HG02623 (cell line): ENCODE measurements around the gene ARHGAP40.

Experiments
- ATAC-seq: cut with Tn5 transposase; IDR thresholded peaks from one replicate; pipeline ENCODE4 v1.9.1; 2021; ENCODE audit warnings: moderate library complexity; ENCODE audit not compliant: unreplicated experiment

ARHGAP40 gene

DNA sequence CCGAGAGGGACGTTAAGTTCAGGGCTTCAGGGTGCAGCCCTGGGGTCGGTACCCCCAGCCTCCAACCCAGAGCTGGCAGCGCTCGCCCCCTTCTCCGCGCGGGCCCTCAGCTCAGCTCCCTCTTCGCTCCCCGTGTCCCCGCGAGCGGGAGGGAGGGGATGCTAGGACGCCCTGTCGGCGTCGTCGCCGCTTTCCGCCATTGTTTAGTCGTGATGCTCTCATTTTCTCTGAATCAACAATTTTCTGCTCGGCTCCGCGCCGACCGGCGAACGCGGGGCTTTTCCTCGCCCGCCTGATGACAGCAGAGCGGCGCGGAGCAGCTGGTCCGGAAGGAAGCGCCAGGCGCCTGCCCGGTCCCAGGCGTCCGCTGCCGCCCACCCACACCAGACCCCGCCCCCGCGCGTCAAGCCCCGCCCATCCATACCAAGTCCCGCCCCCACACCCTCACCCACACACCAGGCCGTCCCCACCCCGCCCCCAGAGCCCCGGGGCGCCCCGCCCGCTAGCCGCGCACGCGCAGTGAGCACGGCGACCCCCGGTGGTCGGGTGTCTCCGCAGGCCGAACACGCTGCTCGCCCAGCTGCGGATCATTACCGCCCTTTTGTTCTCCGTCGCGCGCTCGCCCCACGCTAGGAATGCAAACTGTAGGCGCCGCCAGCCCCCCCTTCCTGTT, 72.6 kb downstream of the ARHGAP40 start:
- no peak for ATAC-seq

DNA sequence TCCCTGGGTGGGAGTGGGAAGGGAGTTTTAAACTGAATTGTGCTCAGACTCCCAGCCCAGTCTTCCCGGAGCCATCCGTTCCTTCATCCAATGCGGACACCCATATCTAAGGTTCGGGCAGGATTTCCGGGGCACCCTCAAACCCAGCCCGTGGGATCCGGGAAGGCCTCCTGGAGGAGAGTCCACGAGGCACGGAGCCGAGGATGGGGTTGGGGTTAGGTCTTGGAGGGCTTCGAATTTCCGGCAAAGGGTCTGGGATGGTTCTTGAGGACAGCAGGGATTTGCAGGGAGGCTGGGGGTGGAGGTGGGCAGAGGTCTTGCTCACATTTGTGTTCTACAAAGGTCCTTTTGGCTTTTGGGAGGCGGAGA, 73.1 kb downstream of the ARHGAP40 start:
- no peak for ATAC-seq

GRCh38 chr20:38676576-38676975, 75.0 kb downstream of the ARHGAP40 start:
- ATAC-seq: no peak

DNA sequence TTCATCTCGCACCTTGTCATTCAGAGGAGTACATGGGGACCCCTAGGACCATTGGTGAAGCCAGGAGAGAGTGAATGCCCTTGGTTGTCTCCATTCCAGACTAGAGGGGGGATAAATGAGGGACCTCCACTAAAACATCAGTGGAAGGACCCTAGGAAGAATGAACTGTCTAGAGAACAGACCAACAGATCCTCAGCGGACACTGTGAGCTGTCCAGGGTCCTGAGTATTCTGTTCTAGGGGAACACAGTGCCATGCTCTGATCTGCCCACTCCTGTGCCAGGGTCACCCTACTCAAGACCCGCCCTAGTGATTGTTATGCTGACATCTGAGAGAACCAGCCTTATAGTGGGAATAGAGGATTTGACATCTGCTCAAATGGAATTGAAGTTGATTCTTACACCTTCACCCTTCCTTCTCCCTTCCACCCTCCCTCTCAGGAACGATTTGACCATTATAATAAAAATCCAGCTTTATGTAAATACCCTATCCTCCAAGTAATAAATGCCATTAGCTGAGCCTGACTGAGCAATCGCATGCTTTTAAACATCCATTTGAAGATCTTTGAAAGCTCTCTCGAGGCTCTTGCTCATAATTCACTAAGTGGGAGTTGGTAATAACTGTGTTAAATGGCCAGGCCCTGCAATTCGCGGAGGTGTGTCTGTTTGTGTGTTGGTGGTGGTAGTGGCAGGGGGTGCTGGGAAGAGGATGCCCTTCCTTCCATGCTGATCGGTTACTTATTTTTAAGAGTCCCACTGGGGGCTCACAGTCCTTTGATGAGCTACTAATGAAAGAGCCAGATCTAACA, 79.1 kb downstream of the ARHGAP40 start:
- no peak for ATAC-seq

GRCh38 chr20:38685271-38685670, 83.7 kb downstream of the ARHGAP40 start:
- no peak for ATAC-seq

DNA sequence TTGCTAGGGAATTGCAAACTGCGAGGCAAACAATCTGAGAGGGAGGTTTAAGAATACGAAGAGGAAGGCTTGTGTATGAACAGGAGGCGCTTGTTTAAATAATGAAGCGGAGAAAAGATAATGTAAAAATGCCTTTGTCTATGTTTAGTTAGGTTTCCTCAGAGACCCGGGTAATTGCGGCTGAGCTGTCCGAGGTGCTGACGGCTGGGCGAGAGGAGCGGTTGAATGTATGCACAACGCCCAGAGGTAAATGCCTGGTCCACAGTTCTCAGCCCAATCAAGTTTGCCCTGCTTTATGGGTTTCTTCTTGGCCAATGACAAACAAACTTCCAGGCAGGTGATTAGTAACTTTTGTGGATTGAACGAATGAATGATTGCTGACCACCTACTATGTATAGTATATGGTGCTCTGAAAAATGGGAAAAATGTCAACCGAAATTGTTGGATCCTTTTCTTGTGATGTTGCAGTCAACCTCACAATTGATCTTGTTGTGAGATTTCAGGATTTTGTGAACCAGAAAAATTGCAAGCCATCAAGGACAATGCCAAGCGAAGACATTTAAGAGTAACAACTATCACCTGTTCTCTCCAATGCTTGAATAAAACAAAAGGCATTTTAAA, 84.4 kb downstream of the ARHGAP40 start:
- no peak for ATAC-seq

DNA sequence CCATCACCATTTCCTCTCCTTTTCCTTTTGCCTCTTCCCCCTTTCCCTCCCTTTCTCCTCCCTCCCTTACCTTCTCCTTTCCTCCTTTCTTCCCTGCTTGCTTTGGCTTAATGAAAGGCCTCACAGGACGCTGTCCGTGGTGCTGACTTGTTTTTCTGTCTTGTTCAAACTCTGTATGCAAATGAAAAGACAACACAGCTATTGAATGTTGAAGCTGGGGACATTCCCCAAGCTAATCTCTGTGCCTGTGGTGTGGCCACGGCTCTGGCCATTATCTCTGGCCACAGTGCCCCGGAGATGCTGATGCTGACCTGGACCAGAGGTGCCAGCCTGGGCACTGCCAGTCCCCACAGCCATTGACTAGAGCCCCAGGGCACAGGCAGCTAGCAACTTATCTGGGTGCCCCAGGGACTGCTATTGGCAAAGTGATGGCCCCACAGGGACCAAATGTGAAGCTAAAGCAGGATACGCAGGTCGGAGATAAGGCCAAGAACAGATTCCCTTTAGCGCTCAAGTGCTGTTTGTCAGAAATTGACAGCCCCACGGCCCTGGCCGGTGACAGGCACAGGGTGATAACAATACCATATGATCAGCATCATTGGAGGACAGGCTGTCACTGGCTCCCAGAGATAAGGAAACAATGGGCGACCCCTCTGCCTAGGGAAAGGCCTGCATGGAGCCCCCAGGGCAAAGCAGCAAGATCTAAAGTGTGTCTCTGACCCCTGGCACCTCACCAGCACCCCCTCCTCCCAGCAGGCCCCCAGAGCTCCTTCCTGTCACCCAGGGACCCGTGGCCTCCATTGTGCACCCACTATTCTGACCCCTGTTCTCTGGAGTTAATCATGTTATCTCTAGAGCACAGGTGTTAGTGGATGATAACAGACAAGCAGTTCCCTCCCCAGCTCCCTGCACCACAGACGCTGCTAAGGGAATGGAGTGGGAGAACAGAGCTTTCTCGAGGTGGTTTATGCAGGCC, 91.1 kb downstream of the ARHGAP40 start:
- no peak for ATAC-seq

DNA sequence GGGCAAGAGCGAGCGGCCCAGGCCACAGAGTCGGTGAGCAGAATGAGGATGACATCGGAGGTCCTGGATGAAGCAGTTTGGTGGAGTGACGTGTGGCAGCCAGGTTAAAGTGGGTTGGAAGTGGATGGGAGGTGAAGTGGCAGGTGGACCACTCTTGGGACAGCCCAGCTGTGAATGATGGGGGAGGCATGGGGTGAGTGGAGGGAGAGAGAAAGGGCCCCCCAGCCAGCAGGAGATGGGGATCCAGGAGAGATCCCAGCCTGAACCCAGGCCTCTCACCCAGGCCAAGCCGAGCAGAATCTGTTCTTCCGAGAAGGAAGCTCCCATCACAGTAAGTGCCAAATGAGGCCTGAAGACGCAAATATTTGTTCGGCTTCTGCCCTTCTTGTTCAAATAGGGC, 95.7 kb downstream of the ARHGAP40 start:
- no peak for ATAC-seq

DNA sequence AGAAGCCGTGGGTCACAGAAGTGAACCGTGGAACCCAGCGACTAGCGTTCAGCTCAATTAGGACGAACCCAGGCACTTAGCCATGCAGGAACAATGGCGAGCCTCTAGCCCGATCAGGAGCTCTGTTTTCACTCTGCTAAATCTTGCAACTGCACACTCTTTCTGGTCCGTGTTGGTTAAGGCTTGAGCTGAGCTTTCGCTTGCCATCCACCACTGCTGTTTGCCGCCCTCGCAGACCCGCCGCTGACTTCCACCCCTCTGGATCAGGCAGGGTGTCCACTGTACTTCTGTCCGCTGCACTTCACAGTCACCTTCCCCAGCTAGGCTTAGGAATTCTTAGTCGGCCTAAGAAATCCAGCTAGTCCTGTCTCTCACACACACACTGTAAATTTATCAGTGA, 96.9 kb downstream of the ARHGAP40 start:
- ATAC-seq: no peak

DNA sequence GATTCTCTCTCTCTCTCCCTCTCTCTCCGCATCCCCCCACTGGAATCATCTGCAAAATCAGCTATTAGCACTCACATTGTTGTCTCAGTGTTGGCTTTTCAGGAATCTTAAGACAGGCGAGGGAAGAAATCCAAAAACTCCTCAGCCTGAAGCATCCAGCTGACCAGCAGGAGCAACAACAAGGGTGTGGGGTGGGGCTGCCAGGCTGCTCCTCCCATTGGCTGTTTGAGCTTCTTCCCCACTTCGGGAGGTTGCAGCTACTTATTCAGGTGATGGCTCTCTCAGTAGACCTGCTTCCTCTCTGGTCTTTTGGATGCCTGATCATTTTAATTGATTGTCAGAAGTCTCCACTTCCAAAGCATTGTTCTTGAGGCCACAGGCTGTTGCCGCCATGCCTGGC, 98.5 kb downstream of the ARHGAP40 start:
- no peak for ATAC-seq
